HL-60 (cell line): ENCODE data around the gene NKAIN2.

ENCODE experiments used
- DNase-seq, 2 experiments: peaks; one replicate each; pipeline ENCODE4 v3.0.0-alpha.2; 2010 to 2020; ENCODE audit warnings: low read depth in 1 of 2, low spot score in 1 of 2
- H3K27ac ChIP-seq: fragments of 250-450 bp; sonication (Bioruptor Pico); replicated peaks from 2 replicates; pipeline ENCODE4 v1.5.1; 2020; ENCODE audit warnings: mild to moderate bottlenecking, moderate library complexity
- H3K27me3 ChIP-seq: fragments of 250-450 bp; sonication (Bioruptor Pico); 2 replicates; pipeline ENCODE4 v1.5.1; 2021; ENCODE audit warnings: mild to moderate bottlenecking, moderate library complexity; ENCODE audit not compliant: insufficient read depth, poor library complexity, severe bottlenecking
- H3K4me3 ChIP-seq: replicated peaks from 2 replicates; pipeline ENCODE4 v1.5.1; 2011; ENCODE audit warnings: mild to moderate bottlenecking, control low read depth, low read length; ENCODE audit not compliant: insufficient read depth
- CTCF ChIP-seq: IDR thresholded peaks from one replicate; pipeline ENCODE4 v1.5.1; 2011; ENCODE audit warnings: low read length, control low read depth, inconsistent platforms; ENCODE audit not compliant: insufficient read depth
- GABPA ChIP-seq: IDR thresholded peaks from 2 replicates; pipeline ENCODE4 v1.6.1; 2012; ENCODE audit warnings: low read depth
- POLR2AphosphoS5 ChIP-seq: IDR thresholded peaks from 2 replicates; pipeline ENCODE4 v1.6.1; 2012; ENCODE audit warnings: low read depth
- REST ChIP-seq: IDR thresholded peaks from 2 replicates; pipeline ENCODE4 v1.6.1; 2012; ENCODE audit warnings: low read depth; ENCODE audit not compliant: insufficient replicate concordance
- SPI1 ChIP-seq: IDR thresholded peaks from 2 replicates; pipeline ENCODE4 v1.6.1; 2012; ENCODE audit warnings: low read depth, mild to moderate bottlenecking, borderline replicate concordance

The NKAIN2 gene

GRCh38 chr6:124149646-124150045 is 346.0 kb downstream of the NKAIN2 start:
- Histone ChIP-seq H3K27ac (no peak overlapping the region), H3K4me3 (no peak overlapping the region), H3K27me3 (no peaks in the 10 kb centered on the region)
- TF ChIP-seq CTCF (no peak), POLR2AphosphoS5 (no peak), REST (no peak), SPI1 (no peak), GABPA (no peak)
- no peak for DNase-seq

- Histone ChIP-seq H3K27ac (no peak overlapping the region), H3K27me3 (no peaks in the 10 kb centered on the region), H3K4me3 (no peak overlapping the region)
- no peak for DNase-seq
- TF ChIP-seq SPI1, result no peak
- TF ChIP-seq POLR2AphosphoS5, result no peak
- no peak for TF ChIP-seq CTCF
- no peak for TF ChIP-seq GABPA
- TF ChIP-seq REST, result no peak
Measured at GRCh38 chr6:124158024-124158423, 354.4 kb downstream of the NKAIN2 start.

- no peaks in the 10 kb centered on the region for H3K27me3 ChIP-seq
- no peak overlapping the region for H3K4me3 ChIP-seq
- TF ChIP-seq CTCF (no peak), POLR2AphosphoS5 (no peak), SPI1 (no peak), REST (no peak), GABPA (no peak)
- DNase-seq, result no peak
- no peak overlapping the region for H3K27ac ChIP-seq
Measured at GRCh38 chr6:124163676-124164075, 360.0 kb downstream of the NKAIN2 start.
